GM19043 (cell line): ENCODE measurements around the gene WDFY1.

ENCODE experiments used
- ATAC-seq: cut with Tn5 transposase; IDR thresholded peaks from one replicate; pipeline ENCODE4 v1.9.1; 2021; ENCODE audit warnings: low read depth; ENCODE audit not compliant: unreplicated experiment

WDFY1 gene

DNA sequence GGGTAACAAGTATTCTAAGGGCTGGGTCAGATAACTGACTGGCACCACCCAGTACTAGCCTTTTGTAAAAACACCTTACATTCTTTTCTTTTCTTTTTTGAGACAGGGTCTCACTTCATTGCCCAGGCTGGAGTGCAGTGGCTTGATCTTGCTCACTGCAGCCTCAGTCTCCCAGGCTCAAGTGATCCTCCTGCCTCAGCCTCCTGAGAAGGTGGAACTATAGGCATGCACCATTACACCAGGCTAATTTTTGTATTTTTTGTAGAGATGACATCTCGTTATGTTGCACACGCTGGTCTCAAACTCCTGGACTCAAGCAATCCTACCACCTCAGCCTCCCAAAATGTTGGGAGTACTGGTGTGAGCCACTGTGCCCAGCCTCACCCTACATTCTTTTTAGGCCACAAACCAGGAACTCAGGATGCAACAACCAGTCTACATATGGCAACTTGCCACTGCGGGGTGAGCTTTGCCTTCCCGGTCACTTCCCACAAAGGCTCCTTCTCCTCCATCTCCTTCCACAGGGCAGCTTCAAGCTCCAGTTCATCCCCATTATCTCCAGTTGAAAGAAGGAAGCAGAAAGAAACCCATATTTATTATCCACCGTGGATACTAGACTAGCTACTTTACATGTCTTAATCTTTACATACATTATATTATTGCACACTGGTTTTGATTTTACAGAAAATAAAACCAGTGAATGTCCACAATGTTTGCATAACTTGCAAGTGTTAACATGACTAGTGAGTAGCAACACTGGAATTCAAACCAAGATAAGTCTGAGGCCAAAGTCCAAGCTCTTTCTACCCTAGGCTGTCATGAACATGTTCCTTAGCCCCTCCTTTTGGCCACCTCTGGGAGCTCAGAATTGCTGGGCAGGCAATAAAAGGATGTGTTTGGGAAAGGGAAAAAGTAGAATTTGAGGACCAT is 84.1 kb downstream of the WDFY1 start:
- no peak for ATAC-seq

DNA sequence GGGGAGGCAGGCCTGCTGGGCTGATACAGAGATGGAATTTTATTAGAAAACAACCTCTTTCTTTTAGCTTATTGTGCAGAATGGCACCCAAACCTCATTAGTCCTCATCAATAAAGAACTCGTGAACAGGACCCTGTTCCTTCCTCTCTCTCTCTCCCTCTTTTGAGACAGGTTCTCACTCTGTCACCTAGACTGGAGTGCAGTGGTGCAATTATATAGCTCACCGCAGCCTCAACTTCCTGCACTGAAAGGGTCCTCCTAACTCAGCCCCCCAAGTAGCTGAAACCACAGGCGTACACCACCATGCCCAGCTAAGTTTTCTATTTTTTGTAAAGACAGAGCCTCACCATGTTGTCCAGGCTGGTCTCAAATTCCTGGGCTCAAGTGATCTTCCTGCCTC is 86.1 kb downstream of the WDFY1 start:
- ATAC-seq = no peak

DNA sequence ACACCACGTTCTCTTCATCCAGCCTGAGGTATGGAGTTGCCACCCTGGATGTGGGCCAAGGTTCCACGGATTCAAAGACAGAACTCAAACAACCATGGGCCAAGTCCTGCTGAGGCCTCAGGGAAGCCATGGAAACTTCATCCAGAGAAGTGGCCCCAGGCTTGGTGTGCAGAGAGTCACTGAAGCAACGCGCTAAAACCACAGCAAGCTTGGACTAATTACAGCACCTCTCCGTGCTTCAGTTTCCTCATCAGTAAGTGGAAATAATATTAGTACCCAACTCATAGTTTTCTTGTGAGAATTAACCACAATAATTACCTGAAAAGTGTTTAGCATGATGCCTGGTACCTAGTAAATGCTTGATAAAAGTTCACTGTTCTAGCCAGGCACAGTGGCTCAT is 88.6 kb downstream of the WDFY1 start:
- peak; percentile 43 for ATAC-seq

DNA sequence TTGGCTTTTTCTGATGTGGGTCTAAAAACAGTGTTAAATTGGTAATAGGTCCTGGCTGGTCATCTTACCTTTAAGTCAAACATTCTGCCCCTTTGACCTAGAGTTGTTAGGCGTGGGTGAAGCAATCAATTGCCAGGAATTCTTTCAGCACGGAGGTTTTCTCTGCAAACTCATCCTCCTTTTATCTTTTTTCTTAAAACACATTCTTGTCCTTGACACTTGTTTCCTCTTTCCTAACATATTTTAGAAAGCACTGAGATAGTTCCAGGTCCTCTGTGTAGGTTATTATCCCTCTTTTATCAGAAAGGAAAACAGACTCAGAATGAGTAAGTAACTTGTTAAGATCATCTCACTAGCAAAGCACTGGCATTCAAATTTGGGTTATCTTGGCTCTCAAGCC is 89.1 kb downstream of the WDFY1 start:
- ATAC-seq = no peak

DNA sequence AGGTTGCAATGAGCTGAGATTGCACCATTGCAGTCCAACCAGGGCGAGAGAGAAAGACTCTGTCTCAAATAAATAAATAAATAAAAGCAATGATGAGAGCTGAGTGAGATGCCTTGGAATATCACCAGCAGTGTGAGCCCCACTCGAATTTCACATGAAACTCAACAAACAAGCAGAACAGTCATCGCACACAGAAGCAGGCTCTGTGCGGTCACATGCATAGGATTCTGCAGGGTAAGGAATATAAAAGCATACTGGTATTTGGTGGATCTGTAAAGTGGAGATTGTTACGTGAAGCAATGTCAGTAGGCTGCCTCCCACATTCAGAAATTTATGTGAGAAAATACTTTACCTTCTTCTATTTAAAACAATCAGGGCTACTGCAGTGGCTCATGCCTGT is 89.7 kb downstream of the WDFY1 start:
- no peak for ATAC-seq

DNA sequence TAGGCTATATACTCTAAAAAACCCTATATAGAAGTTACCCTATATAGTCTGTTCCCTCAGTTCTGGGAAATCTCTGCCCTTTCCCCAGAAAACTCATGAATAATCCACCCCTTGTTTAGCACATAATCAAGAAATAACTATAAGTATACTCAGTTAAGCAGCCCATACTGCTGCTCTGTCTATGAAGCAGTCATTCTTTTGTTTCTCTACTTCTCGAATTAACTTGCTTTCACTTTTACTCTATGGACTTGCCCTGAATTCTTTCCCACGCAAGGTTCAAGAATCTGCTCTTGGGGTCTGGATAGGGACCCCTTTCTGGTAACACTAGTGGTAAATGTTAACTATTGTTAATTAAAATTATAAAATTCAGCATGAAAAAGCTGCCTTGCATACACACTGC is 90.4 kb downstream of the WDFY1 start:
- peak; percentile 46 for ATAC-seq

DNA sequence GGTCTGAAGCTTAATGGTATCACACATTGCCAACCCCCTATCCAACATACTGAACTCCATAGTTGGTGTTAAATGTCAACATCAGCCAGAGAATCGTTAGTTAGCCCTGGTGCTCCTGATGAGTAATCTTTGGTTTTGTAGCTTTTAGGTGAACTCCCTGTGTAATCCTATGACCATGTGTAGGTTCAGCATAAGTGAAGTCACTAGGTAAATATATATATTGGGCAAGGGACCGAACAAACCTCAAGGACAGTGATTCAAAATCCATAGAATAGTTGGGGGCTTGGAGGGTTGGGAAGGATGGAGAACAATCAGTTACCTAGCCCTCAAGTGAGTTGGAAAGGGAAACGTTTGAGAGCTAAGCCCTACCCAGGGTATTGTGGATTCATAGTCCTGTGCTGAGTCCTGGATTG is 91.7 kb downstream of the WDFY1 start:
- ATAC-seq = no peak

DNA sequence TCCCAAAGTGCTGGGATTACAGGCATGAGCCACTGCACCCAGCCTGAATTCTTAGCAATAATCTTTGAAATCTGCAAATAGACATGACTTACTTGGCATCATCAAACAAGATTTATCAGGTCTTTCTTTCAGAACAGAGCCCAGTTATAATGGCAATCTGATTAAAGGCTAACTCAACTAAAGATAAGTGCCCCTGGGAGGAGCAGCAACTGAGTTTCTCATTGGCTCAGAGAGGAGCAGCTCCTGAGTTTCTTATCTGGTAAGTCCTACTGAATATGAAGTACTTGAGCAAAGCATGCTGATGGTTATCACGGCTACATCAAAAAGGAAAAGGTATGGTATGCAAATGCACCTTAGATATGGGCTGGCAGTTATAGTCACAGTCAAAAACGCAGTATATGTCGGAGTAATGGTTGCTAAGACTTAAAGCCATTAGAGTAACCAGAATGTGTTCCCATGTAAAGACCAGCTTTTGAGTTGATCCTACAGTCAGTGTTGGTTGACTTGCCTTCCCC is 92.8 kb downstream of the WDFY1 start:
- ATAC-seq = no peak

DNA sequence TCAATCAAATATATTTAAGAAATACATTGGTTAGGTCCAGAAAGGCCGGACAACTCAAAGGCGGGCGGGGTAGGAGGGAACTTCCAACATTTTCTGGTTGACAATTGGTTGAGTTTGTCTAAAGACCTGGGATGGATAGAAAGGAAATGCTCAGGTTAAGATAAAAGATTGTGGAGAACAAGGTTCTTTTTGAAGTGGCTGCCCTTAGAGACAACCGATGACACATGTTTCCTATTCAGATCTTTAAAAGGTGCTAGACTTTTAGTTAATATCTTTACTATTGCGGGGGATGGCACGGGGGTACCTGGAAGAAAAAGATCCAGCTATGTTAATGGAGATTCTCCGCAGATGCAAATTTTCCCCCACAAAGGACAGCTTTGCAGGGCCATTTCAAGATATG is 97.7 kb downstream of the WDFY1 start:
- no peak for ATAC-seq

DNA sequence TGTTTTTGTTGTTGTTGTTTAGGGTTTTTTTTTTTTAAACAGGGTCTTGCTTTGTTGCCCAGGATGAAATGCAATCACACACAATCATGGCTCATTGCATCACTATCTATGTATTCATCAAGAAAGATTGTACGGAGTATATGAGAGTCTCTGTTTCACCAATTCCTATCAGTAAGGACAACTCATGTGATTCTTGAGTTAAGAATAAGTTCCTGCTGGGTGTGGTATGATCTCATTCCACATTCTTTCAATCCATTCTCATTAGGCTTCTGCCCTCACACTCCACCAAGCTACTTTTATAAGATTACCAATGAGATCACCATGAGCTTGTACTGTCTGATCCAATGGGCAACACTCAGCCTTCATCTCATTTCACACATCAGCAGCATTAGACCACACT is 98.6 kb downstream of the WDFY1 start:
- no peak for ATAC-seq

DNA sequence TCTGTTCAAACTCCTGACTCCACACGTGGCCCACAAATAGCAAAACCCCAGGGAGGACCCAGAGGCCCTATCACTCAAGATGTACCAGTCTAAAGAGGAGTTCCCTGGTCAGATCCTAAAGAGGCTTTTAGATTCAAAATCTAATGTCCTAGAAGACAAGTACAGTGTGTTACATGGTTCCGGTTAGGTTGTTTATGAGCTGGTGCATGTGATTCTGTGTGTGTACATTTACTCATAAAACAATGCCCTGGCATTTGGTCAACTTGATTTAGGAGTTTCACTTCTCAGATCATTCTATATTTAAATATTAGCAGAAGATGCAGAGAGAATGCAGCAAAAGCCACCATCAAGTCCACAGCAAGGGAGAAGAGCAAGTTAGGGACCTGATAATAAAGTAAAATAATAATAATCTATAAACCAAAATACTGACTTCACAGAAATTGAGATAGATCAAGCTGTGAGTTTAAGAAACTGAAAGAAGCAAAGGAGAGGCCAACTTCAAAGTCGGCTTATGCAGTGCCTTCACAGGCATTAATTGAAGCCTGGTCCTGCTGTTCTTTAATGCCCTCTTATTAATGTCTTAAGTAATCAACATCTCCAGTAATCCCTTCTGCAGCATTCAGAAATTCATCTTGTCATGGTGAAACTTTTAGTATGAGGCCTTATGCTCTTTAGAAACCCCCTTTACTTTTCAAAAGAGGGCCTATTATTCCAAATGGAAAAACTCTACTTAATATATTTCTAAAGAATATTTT is 103.5 kb downstream of the WDFY1 start:
- no peak for ATAC-seq

DNA sequence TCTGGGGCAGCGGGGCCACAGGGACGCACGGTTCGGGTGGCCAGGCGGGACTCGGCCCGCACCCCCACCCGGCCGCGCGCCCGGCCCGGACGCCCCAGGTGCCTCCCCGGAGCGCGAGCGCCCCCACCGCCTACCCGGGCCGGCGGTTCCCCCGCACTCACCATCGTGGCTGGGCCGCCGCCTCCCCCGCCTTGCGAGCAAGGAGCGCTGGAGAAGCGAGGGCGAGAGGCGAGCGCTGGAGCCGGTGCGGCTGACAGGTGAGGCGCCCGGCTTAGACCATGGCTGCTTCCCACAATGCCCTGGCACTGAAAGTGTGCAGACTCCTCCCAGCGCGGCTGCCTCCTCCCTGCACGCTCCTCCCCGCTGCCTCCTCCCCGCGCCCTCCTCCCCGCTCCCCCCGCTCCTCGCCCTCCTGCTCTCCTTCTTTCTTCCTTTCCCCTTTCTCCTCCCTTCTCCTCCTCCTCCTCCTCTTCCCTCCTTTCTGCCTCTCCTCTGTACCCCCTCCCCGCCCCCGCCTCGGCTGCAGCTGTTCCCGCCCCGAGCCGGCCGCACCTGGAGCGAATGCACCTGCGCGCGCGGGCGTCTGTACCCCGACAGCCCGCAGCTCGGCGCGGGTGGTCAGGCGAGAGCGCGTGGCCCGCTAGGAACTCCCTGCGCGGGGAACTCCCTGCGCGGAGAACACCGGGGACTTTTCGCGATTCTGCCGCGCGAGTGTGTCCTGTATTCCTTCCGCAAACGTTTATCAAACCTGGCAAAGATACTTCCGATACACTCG is 107.7 kb downstream of the WDFY1 start, which contains the start of gene AP1S3:
Gene AP1S3 (minus strand): TSS at position 296 of the 775 bp plus-strand sequence. CDS start 132 bp downstream, at position 164.
- ATAC-seq = peak; percentile 62

DNA sequence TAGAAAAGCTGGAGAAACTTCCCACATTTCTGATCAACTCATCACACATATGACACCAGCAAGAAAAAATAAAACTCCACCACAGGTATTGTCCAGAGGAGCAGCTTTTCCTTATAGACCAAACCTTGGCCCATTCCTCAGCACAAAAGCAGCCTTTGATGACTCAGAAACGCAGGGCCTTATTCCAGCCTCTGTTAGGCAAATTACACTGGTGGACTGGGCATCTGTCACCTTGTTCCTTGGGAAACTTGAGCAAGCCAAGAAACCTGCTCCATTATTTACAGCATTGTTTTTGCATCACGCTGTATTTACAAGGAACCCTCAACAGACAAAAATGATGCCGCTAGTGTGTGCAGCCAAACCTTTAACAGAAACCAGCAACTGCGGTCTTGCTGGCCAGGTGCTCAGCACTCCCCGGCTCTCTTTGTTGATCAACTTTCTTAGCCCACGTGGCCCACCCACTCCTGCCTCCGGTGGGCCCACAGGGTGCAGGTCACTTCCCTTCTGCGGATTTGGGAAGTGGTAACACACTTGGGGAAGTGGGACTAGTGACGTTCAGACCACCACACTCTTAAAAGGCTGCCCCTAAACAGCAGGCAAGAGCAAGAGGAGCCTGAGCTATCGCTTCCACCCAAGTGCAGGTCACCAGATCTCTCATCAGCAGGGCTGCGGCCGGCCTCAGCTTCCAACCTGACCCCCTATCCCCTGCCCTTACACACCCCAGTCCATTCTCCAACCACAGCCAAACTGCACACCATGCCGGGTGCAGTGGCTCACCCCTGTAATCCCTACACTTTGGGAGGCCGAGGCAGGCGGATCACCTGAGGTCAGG is 109.2 kb downstream of the WDFY1 start:
- peak; percentile 59 for ATAC-seq

DNA sequence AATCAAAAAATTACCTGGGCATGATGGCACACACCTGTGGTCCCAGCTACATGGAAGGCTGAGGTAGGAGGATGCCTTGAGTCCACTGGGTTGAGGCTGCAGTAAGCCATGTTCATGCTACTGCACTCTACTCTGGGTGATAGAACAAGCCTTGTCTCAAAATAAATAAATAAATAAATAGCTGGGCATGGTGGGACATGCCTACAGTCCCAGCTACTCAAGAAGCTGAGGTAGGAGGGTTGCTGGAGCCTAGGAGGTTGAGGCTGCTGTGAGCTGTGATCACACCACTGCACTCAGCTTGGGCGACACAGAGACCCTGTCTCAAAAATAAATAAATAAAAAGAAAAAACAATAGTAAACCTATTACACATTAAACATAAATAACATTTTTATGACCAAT is 110.7 kb downstream of the WDFY1 start:
- no peak for ATAC-seq

DNA sequence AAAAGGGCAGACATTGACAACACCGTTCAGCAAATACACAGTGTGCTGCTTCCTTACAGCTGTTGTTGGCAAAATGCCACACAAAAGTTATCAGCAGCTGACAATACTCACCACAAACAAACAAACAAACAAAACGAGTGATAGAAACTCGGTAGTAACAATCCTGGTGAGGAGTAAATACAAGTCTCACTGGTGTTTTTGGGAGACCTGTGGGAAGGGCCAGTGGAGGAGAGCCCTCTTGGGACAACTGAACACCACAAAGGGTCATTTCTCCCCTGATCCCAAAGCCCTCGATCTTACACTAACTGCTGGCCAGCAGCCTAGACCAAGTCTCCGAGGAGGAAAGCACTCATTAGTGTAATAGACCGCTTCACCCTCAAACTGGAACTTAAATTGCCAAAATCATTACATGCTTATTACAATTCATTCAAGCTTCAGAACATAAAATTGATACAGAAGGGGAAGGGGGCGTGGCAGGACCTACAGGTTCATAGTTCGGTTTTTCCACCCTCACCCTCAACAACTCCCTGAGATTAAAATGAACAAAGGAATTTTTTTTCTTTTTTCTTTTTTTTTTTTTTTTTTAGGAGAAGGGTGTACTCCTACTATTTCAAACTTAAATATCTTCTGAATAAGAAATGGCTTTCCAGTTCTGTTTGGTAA is 112.8 kb downstream of the WDFY1 start:
- no peak for ATAC-seq

DNA sequence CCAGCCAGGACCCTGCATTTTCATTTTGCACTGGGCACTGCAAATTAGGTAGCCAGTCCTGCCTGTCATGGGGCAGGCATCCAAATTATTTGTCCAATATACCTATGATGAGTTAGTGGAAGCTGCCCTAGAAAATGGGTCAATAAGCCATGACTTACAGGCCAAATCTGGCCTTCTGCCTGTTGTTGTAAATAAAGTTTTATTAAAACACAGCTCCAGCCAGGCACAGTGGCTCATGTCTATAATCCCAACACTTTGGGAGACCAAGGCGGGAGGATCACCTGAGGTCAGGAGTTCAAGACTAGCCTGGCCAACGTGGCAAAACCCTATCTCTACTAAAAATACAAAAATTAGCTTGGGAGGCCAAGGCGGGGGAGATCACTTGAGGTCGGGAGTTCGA is 116.0 kb downstream of the WDFY1 start:
- no peak for ATAC-seq

DNA sequence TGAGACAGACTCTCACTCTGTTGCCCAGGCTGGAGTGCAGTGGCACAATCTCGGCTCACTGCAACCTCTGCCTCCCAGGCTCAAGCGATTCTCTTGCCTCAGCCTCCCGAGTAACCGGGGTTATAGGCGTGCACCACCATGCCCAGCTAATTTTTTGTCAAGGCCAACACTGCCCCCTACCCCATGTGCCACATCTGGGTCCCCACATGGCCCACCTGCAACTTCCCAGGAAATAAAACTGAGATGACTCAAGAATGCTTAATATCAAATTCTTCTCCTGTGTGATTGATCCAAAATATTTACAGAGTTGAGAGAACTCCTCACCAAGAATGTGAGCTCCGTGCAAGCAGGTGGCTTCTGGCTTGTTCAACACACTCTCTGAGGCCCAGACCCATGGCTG is 116.8 kb downstream of the WDFY1 start:
- no peak for ATAC-seq

DNA sequence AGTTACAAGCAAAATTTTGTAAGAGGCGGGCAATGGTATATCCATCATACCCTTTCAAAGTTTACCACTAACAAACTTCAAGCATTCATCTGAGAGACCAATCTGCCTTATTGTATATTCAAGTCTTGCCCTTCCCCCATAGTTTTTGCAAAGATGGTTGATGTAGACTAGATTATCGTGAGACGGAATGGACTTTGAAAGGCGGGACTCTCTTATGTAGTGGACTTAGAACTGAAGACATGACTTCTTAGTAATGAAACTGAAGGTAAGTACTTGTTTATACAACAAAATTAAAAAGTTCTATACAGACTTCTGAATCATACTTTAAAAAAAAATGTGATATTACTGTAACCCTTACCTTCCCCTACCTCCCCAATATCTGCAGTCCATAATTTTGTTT is 118.1 kb downstream of the WDFY1 start:
- no peak for ATAC-seq
